Mononuclear cell (primary cell): ENCODE measurements around the gene CDK16. TPM values are rescaled to one million over a fixed set of nuclear protein-coding genes. Genes with fewer than 3 reads are reported as not detected.

Experiments used
- H3K27me3 ChIP-seq: 2 replicates; pipeline ENCODE4 v1.6.0; 2011; ENCODE audit warnings: low read length, control low read depth; ENCODE audit not compliant: insufficient read depth
- H3K4me1 ChIP-seq: 2 replicates; pipeline ENCODE4 v1.5.1; 2011; ENCODE audit warnings: mild to moderate bottlenecking, low read length, control low read depth; ENCODE audit not compliant: insufficient read depth
- H3K4me3 ChIP-seq: 2 replicates; pipeline ENCODE4 v1.5.1; 2011; ENCODE audit warnings: mild to moderate bottlenecking, low read length, moderate library complexity
- H3K9me3 ChIP-seq: 2 replicates; pipeline ENCODE4 v1.5.1; 2011; ENCODE audit warnings: low read depth, mild to moderate bottlenecking, control low read depth, low read length
- total RNA-seq: library from RNA; depleted of rRNA; stranded (reverse); fragments of >200 nt; gene quantifications from one replicate; pipeline ENCODE4 v1.2.3, GENCODE V29; 2012

Gene CDK16
- total RNA-seq, 1 donor: 95.6 TPM

GRCh38 chrX:47273011-47273730 lies 54.7 kb downstream of the CDK16 start:
- Histone ChIP-seq H3K9me3 (no peaks in the 10 kb centered on the region), H3K4me1 (peaks cover 3% of the 10 kb centered on the region), H3K4me3 (no peak overlapping the region), H3K27me3 (no peaks in the 10 kb centered on the region)

GRCh38 chrX:47278691-47279090 lies 60.2 kb downstream of the CDK16 start:
- H3K27me3 ChIP-seq: no peaks in the 10 kb centered on the region
- no peaks in the 10 kb centered on the region for H3K9me3 ChIP-seq
- no peak overlapping the region for H3K4me3 ChIP-seq

More at GRCh38 chrX:47278691-47279090, 60.2 kb downstream of the CDK16 start:
- H3K4me1 ChIP-seq: no peaks in the 10 kb centered on the region

Other genes with a start within 250 kb of the CDK16 start
- gene RGN, start 140.2 kb upstream of the CDK16 start, total RNA-seq: not detected
- gene NDUFB11, start 74.0 kb upstream of the CDK16 start, total RNA-seq: 34.4 TPM
- gene RBM10, start 73.5 kb upstream of the CDK16 start, total RNA-seq: 14.4 TPM
- 53.2 TPM for gene UBA1, start 24.9 kb upstream of the CDK16 start, total RNA-seq
- gene USP11, start 14.3 kb downstream of the CDK16 start, total RNA-seq: 25.2 TPM
- 0.63 TPM for gene ZNF157, start 151.9 kb downstream of the CDK16 start, total RNA-seq